ENCODE measurements around the gene LGMN. TPM values are rescaled to one million over a fixed set of nuclear protein-coding genes. Genes with fewer than 3 reads are reported as not detected.
"Not testable (repeated sequence)": the region's sequence is repeated elsewhere in the genome, so short reads cannot be mapped to it uniquely, and the experiment has no call there.

Gene LGMN
- total RNA-seq, 1 donor from 2014 or later, result 52.5 TPM

- Mint-ChIP-seq H3K27me3 (ENCODE audit: low read depth) (no peaks in the 10 kb centered on the region), H3K4me3 (no peak overlapping the region), H3K4me1 (no peaks in the 10 kb centered on the region), H3K27ac (no peak overlapping the region), H3K9me3 (no peaks in the 10 kb centered on the region), H3K36me3 (no peaks in the 10 kb centered on the region)
- TF ChIP-seq CTCF (IDR thresholded peaks at IDR 0.05; ENCODE audit: unreplicated experiment), result no peak
- DNase-seq (ENCODE audit: low spot score in 2 of 2, unreplicated experiment in 2 of 2), result no peak
Observed at GRCh38 chr14:92768795-92769194, 20.4 kb upstream of the LGMN start.

GRCh38 chr14:92768236-92768635 is 19.8 kb upstream of the LGMN start:
- not testable (repeated sequence) for H3K36me3 Mint-ChIP-seq; DNase-seq (ENCODE audit: low spot score in 2 of 2, unreplicated experiment in 2 of 2); H3K4me3 Mint-ChIP-seq; H3K27ac Mint-ChIP-seq; H3K9me3 Mint-ChIP-seq; H3K27me3 Mint-ChIP-seq (ENCODE audit: low read depth); H3K4me1 Mint-ChIP-seq

GRCh38 chr14:92763666-92764631 is 15.5 kb upstream of the LGMN start:
- not testable (repeated sequence) for DNase-seq (ENCODE audit: low spot score in 2 of 2, unreplicated experiment in 2 of 2); H3K36me3 Mint-ChIP-seq; H3K4me1 Mint-ChIP-seq; H3K4me3 Mint-ChIP-seq; H3K27me3 Mint-ChIP-seq (ENCODE audit: low read depth); H3K9me3 Mint-ChIP-seq; H3K27ac Mint-ChIP-seq

- Mint-ChIP-seq H3K36me3 (no peaks in the 10 kb centered on the region), H3K4me1 (no peaks in the 10 kb centered on the region), H3K4me3 (no peak overlapping the region), H3K27ac (no peak overlapping the region), H3K9me3 (no peaks in the 10 kb centered on the region), H3K27me3 (ENCODE audit: low read depth) (peaks cover 2% of the 10 kb centered on the region)
- no peak for DNase-seq (ENCODE audit: low spot score in 2 of 2, unreplicated experiment in 2 of 2)
- no peak for TF ChIP-seq CTCF (IDR thresholded peaks at IDR 0.05; ENCODE audit: unreplicated experiment)
Observed at GRCh38 chr14:92760524-92760805, 12.0 kb upstream of the LGMN start.

- peaks cover 2% of the 10 kb centered on the region for H3K27me3 Mint-ChIP-seq (ENCODE audit: low read depth)
- H3K4me3 Mint-ChIP-seq, result no peak overlapping the region
- no peak for TF ChIP-seq CTCF (IDR thresholded peaks at IDR 0.05; ENCODE audit: unreplicated experiment)
- no peaks in the 10 kb centered on the region for H3K36me3 Mint-ChIP-seq
- no peaks in the 10 kb centered on the region for H3K4me1 Mint-ChIP-seq
- H3K9me3 Mint-ChIP-seq, result no peaks in the 10 kb centered on the region
- no peak for DNase-seq (ENCODE audit: low spot score in 2 of 2, unreplicated experiment in 2 of 2)
- H3K27ac Mint-ChIP-seq, result no peak overlapping the region
Observed at GRCh38 chr14:92759679-92760523, 11.5 kb upstream of the LGMN start.

GRCh38 chr14:92759300-92759678 is 10.9 kb upstream of the LGMN start:
- peaks cover 2% of the 10 kb centered on the region for H3K27me3 Mint-ChIP-seq (ENCODE audit: low read depth)
- H3K36me3 Mint-ChIP-seq, result no peaks in the 10 kb centered on the region
- no peak for TF ChIP-seq CTCF (IDR thresholded peaks at IDR 0.05; ENCODE audit: unreplicated experiment)
- no peak overlapping the region for H3K4me3 Mint-ChIP-seq
- no peaks in the 10 kb centered on the region for H3K9me3 Mint-ChIP-seq
- H3K4me1 Mint-ChIP-seq, result no peaks in the 10 kb centered on the region
- no peak for DNase-seq (ENCODE audit: low spot score in 2 of 2, unreplicated experiment in 2 of 2)
- H3K27ac Mint-ChIP-seq, result no peak overlapping the region

Data from mesothelial cell of epicardium (in vitro differentiated cells).